Panc1 (cell line): Measurements from ENCODE around the gene CAPN9. TPM values are rescaled to one million over a fixed set of nuclear protein-coding genes. Genes with fewer than 3 reads are reported as not detected.

Experiments used
- ATAC-seq: fragments of 200-7000 bp; cut with Tn5 transposase; 2 replicates; pipeline ENCODE4 v1.9.1; 2020; ENCODE audit warnings: mild to moderate bottlenecking, moderate library complexity
- BruUV-seq: library from RNA; stranded (reverse); fragments of 400-500 nt; replicated peaks from 2 replicates; lab custom pipeline; 2021; lab: Mats Ljungman, UMichigan
- CTCF ChIA-PET: fragments of 300-600 bp; sonication (Branson Sonifier 250); formaldehyde crosslinking; loops from one replicate; lab custom pipeline; 2022; ENCODE audit warnings: antibody characterized with exemption; lab: Charles Lee
- POLR2A ChIA-PET: fragments of 300-600 bp; sonication (Branson Sonifier 250); formaldehyde crosslinking; loops from one replicate; lab custom pipeline; 2022; ENCODE audit warnings: antibody characterized with exemption; lab: Charles Lee
- DNase-seq: peaks from one replicate; pipeline ENCODE4 v3.0.0-alpha.2; 2010; ENCODE audit warnings: low read depth, low spot score
- H3K27ac ChIP-seq: 2 replicates; pipeline ENCODE4 v1.5.1; 2011; ENCODE audit warnings: mild to moderate bottlenecking, low read length, inconsistent platforms
- H3K27me3 ChIP-seq: fragments of 200-500 bp; sonication (Bioruptor generic); 2 replicates; pipeline ENCODE4 v1.6.0; 2014; ENCODE audit warnings: low read length, inconsistent platforms; ENCODE audit not compliant: control insufficient read depth, insufficient read depth
- H3K36me3 ChIP-seq: fragments of 200-500 bp; sonication (Bioruptor generic); 2 replicates; pipeline ENCODE4 v1.5.1; 2014; ENCODE audit warnings: inconsistent platforms, mild to moderate bottlenecking, low read length, moderate library complexity; ENCODE audit not compliant: control insufficient read depth, insufficient read depth
- H3K4me1 ChIP-seq: 2 replicates; pipeline ENCODE4 v1.5.1; 2011; ENCODE audit warnings: inconsistent platforms, mild to moderate bottlenecking, low read length, moderate library complexity; ENCODE audit not compliant: control insufficient read depth, insufficient read depth
- H3K4me3 ChIP-seq, 2 experiments: 2 replicates each; pipeline ENCODE4 v1.5.1; 2011 to 2012; ENCODE audit warnings: low read depth in 2 of 2, low read length in 2 of 2, mild to moderate bottlenecking in 2 of 2, inconsistent platforms in 1 of 2, moderate library complexity in 1 of 2
- H3K9me3 ChIP-seq: fragments of 200-500 bp; sonication (Bioruptor generic); 2 replicates; pipeline ENCODE4 v1.5.1; 2014; ENCODE audit warnings: low read depth, mild to moderate bottlenecking, inconsistent platforms, low read length, moderate library complexity; ENCODE audit not compliant: control insufficient read depth, insufficient read depth
- CTCF ChIP-seq: fragments of 450-650 bp; IDR thresholded peaks from 2 replicates; pipeline ENCODE4 v1.5.1; 2017; ENCODE audit warnings: mild to moderate bottlenecking
- POLR2AphosphoS5 ChIP-seq: IDR thresholded peaks from 2 replicates; pipeline ENCODE4 v1.6.1; 2012; ENCODE audit warnings: mild to moderate bottlenecking, low read depth, low read length, moderate library complexity
- REST ChIP-seq, 2 experiments: IDR thresholded peaks; 2 replicates each; pipeline ENCODE4 v1.6.1; 2011 to 2012; ENCODE audit warnings: low read depth in 2 of 2, control low read depth in 1 of 2, low read length in 1 of 2, mild to moderate bottlenecking in 1 of 2, moderate library complexity in 1 of 2; ENCODE audit not compliant: insufficient read depth in 1 of 2
- SIN3A ChIP-seq: IDR thresholded peaks from 2 replicates; pipeline ENCODE4 v1.6.1; 2012; ENCODE audit warnings: low read depth, mild to moderate bottlenecking, low read length, moderate library complexity, borderline replicate concordance; ENCODE audit not compliant: insufficient read depth
- TCF7L2 ChIP-seq: IDR thresholded peaks from 2 replicates; pipeline ENCODE4 v1.6.1; 2011; ENCODE audit warnings: mild to moderate bottlenecking, low read depth, low read length, inconsistent platforms
- in situ Hi-C: cut with HindIII; loops from 2 replicates; pipeline ENCODE4 v1.10.0; 2016; ENCODE audit warnings: low sequenced_read_pairs, low pct_unique_long_range_greater_than_20kb
- intact Hi-C: fragments of 100-400 bp; cut with micrococcal nuclease; formaldehyde crosslinking; loops from one replicate; pipeline ENCODE4 v1.10.0; 2022; ENCODE audit not compliant: unreplicated experiment
- total RNA-seq: library from RNA; stranded (reverse); gene quantifications from one replicate; pipeline ENCODE4 v1.2.1, GENCODE V29; 2021; ENCODE audit not compliant: unreplicated experiment

CAPN9 gene
- total RNA-seq, 1 experiment from 2014 or later = not detected

GRCh38 chr1:230749635-230750034 is 2.4 kb downstream of the CAPN9 start:
- Histone ChIP-seq H3K4me3 (no peak overlapping the region), H3K9me3 (no peaks in the 10 kb centered on the region), H3K27me3 (no peaks in the 10 kb centered on the region), H3K27ac (no peak overlapping the region), H3K36me3 (no peaks in the 10 kb centered on the region; the same call in 1 of the 2 replicates), H3K4me1 (no peaks in the 10 kb centered on the region)
- CTCF ChIA-PET = no interaction called here
- in situ Hi-C loops = no loop called here
- no TSS peak for BruUV-seq
- DNase-seq (no peak), ATAC-seq (no peak)
- TF ChIP-seq POLR2AphosphoS5 (no peak), TCF7L2 (no peak), CTCF (no peak), SIN3A (no peak)
- POLR2A ChIA-PET = no interaction called here
- intact Hi-C loops = no loop called here

- Histone ChIP-seq H3K4me3 (no peak overlapping the region), H3K9me3 (no peaks in the 10 kb centered on the region), H3K27me3 (no peaks in the 10 kb centered on the region), H3K36me3 (no peaks in the 10 kb centered on the region; the same call in 1 of the 2 replicates), H3K4me1 (no peaks in the 10 kb centered on the region), H3K27ac (no peak overlapping the region)
- DNase-seq = no peak
- TF ChIP-seq REST (IDR thresholded peaks at IDR 0.05; ENCODE audit: insufficient read depth in 1 of 2, low read depth in 2 of 2, low read length in 1 of 2) = no peak
- TF ChIP-seq SIN3A = no peak
- TF ChIP-seq CTCF = no peak
- no peak for TF ChIP-seq TCF7L2
- no peak for TF ChIP-seq POLR2AphosphoS5
- in situ Hi-C loops (no loop called here), intact Hi-C loops (no loop called here)
- no peak for ATAC-seq
- no TSS peak for BruUV-seq
- ChIA-PET POLR2A (no interaction called here), CTCF (no interaction called here)
Observed at GRCh38 chr1:230750576-230750975, 3.4 kb downstream of the CAPN9 start.
